Dedifferentiated amniotic fluid mesenchymal stem cell (primary cell): Measurements from ENCODE around the gene FSCN2.
A peak's percentile ranks its signal among the peaks of the same experiment; 100 is the strongest.

ENCODE experiments used
- DNase-seq: peaks from one replicate; pipeline ENCODE4 v3.0.0-alpha.2; 2016; ENCODE audit errors: extremely low spot score

The FSCN2 gene

DNA sequence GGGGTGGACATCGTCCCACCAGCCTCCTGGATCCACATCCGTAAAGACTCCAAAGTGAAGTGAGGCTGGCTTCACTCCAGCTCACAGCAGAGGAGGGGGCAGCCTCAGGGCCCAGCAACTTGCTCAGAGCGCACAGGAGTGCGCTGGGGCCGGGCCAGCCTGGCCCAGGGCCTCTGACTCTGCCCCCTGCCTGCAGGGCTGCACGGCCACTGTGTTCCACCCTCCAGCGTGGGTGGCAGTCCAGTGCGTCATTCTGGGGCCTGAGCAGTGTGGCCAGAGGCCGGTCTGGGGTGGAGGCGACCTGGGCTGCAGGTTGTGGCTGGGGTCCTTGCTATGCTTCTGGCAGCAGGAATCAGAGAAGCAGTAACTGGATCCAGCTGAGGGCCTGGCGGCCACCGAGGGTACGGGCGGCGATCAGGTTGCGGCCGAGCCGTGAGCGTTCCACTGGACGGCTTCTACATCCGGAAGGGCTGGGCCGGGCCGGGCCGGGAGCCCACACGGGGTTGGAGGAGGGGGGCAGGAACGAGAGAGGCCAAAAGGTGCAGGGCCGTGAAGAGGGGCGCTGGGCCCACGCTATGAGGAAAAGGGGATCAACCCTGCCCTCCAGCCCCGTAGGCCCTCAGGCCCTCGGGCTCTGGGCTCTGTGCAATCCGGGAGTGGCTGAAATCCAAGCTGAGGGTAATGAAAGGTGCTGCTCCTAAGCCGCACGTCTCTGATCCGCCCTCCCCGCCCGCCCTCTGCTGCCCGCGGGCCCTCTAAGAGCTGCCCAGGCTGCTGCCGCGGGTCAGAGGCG is at the start of gene FSCN2:
Gene FSCN2 (plus strand): TSS at position 787 of the 793 bp plus-strand sequence. CDS start 155 bp downstream, outside the sequence.
- DNase-seq: no peak

DNA sequence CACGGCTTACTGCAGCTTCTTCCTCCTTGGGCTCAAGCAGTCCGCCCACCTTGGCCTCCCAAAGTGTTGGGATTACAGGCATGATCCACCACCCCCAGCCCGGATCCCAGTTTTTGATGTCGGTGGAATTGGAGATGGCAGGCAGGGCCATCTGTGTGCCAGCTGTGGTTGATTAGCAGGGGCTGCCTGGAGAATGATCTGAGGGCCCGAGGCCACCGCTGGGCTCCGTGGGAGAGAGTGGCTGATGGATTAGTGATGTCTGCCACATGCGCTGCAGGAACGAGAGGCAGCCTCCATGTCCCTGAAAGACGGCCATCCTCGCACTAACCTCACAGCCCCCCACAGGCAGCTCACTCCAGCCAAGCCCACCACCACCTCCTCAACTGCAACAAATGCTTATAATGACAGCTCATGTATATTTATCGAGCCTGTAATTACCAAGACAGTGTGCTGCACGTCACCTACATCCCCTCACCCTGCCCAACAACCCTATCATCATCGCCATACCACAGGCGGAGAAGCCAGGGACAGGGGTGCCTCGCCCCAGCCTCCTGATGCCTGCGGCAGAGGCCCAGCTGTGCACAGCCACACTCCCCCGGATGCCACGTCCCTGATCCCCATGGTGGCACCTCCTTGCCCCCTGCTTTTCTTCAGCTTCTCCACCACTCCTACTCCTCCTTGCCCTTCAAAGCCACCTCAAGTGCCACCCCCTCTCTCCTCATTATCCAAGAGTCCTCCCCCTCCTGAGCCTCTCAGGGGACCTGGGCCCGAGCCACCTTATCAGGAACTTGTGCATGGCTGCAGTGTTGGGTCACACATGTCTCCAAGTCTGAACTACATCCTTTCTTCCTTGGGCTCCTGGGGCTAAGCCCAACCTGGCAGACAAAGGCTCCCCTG is 48.8 kb upstream of the FSCN2 start:
- no peak for DNase-seq

- no peak for DNase-seq
Measured at GRCh38 chr17:81480140-81481072, 47.8 kb upstream of the FSCN2 start.

GRCh38 chr17:81481073-81481799 is 46.9 kb upstream of the FSCN2 start:
- DNase-seq: peak; percentile 34

GRCh38 chr17:81481815-81482505 is 46.2 kb upstream of the FSCN2 start:
- DNase-seq: no peak

- no peak for DNase-seq
Measured at GRCh38 chr17:81482673-81483072, 45.5 kb upstream of the FSCN2 start.

DNA sequence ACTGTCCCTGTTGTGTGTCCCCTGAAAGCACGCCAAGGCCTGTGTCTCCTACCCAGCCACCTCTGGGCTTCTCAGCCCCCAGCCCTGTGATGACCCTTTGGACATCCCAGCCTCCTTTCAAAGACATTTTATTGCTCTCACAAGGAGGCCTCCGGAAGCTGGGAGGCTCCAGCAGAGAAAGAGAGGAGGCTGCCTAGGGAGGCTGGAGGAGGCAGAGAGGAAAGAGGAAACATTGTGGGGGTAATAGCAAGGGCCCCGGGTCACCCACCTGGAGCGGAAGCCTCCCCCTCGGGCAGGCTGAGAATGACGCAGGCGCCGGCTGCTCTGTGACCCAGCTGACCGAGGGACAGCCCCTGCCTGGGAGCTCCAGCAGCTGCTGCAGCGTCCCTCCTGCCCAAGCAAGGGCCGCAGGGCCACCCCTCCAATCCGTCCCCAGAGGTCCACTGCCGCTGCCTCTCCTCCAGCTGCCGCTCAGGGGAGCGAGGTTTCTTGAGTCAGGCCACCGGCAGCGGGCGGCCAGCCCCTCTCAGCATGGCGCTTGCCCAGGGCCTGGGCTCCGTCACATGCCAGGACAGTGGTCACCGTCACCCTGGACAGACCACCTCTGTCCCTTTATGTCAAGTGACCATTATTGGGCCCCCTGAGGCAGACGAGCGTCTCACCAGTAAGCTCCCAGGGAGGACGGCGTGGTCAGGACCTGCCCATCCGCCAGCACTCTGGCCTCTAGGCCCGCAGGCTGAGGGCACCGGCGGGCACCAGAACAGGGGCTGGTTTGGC is 44.9 kb upstream of the FSCN2 start:
- DNase-seq: no peak

DNA sequence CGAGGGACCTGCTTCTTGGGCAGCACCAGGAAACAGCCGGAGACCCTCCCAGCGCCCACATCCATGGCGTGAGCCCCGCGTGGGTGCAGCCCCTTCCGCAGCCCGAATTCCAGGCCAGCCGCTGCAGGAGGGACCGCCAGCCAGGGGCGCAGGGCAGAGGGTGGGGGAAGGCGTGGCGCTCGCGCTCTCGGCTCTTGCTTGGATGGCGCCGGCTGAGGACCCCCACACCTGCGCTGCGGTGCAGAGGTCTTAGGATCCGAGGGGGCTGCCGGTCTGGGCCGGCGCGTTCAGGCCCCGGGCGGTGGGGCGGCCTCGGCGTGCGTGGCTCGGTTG is 44.3 kb upstream of the FSCN2 start:
- DNase-seq: no peak

- DNase-seq: peak; percentile 39
Measured at GRCh38 chr17:81484195-81484979, 43.8 kb upstream of the FSCN2 start.

DNA sequence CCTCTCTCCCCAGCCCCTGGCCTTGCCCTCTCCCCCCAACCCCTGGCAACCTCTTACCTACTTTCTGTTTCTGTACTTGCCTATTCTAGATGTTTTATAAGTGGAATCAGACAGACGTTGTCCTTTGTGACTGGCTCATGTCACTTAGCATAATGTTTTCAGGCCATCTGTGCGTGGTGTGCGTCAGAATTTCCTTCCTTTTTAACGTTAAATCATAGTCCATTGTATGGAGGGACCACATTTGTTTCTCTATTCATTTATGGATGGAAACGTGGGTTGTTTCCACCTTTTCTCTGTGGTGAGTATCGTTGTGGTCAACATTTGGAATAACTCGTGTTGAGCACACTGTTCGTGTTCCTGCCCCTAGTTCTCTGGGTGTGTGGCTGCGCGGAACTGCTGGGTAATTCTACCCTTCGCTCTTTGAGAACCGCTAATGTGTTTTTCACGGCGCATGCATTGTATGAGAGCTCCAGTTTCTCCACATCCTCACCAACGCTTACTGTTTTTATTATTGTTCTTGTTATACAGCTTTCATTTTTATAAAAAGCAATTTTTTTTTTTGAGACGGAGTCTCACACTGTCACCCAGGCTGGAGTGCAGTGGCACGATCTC is 41.9 kb upstream of the FSCN2 start:
- DNase-seq: no peak

DNA sequence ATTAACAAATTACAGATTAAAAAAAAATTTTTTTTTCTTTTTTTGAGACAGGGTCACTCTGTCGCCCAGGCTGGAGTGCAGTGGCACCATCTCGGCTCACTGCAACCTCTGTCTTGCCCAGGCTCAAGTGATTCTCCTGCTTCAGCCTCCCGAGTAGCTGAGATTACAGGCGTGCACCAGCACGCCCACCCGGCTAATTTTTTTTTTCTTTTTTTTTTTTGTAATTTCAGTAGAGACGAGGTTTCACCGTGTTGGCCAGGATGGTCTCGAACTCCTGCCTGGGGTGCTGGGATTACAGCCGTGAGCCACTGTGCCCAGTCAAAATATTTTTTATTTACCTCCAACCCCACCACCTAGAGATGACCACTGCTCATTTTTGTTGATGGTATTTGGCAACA is 41.1 kb upstream of the FSCN2 start:
- no peak for DNase-seq

GRCh38 chr17:81487487-81488275 is 40.5 kb upstream of the FSCN2 start:
- DNase-seq: peak; percentile 46

DNA sequence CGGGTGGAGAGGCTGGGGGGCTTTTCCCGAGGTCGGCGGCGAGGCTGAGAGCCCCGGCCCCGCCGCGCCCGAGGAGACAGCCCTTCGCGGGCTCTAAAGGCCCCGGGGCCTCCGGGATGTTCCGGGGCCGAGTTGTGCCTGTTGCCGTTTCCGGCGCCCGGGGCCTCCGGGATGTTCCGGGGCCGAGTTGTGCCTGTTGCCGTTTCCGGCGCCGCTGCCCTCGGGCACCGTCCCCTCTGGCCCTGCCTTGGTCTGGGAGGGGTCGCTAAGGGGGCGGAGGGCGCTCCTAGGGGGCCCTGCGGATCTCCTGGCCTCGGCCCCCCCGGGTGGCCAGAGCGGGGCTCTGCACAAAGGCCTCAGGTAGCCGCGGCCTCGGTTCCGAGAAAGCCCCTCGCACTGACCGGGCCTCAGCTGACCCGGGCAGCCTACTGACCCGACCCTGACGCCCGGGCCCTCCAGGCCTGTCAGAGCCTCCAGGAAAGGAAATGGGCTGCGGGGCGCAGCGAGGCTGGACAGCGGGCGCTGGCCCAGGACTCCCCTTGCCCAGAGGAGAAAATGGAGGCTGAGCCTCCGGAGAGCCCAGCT is 39.8 kb upstream of the FSCN2 start:
- DNase-seq: no peak

DNA sequence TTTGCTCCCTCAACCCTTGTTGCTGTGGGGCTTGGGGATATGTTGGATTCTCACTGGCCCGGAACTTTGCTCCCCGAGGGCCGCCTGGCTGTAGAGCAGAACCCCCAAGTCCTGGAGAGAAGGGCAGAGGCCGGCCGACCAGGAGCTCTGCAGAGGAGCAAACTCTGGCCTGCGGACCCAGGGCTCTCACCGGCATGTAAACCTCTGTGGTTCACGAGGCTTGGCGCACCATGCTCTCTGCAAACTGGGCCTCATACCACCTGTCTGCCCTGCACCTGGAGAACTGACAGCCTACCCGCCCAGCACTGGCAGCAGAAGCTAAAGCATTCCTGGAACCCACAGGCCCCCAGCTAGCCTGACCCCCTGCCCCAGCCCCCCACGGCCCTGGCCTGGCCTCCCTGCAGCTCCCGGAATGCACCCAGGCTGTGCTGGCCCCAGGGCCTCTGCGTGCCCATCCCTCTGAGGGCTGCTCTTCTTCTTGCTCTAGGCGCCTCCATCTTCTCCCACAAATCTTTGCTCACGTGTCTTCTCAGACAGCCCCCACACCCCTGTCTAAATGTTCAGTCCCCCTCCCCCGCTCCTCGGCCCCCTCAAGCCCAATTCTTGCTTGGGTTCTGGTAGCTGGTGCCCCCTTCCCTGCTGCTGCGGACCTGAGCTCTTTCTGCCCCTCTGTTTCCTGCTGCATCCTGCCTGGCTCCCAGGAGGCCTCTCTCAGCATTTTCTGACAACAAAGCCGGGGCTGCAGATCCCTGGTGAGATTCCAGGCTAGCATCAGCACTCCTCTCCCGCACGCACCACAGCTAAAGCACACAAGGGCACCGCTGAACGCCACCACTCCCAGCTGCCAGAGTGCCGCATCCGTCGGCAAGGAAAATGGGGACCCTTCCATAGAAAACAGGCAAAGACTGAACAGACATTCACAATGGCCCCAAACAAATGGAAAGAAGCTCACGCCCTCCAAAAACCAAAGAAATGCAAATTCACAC is 38.9 kb upstream of the FSCN2 start:
- no peak for DNase-seq

GRCh38 chr17:81489998-81490992 is 37.9 kb upstream of the FSCN2 start:
- no peak for DNase-seq
